HUES64 (cell line): ENCODE data around the gene ATP6V1G1.
"Not testable (repeated sequence)": the region's sequence is repeated elsewhere in the genome, so short reads cannot be mapped to it uniquely, and the experiment has no call there.

Source experiments
- H3K27ac ChIP-seq: 2 replicates; pipeline ENCODE4 v1.7.0; 2013; ENCODE audit warnings: low read depth, low read length, inconsistent platforms
- H3K27me3 ChIP-seq: 2 replicates; pipeline ENCODE4 v1.6.1; 2013; ENCODE audit warnings: mild to moderate bottlenecking, low read length; ENCODE audit not compliant: insufficient read depth
- H3K36me3 ChIP-seq: 2 replicates; pipeline ENCODE4 v1.6.1; 2013; ENCODE audit warnings: mild to moderate bottlenecking, low read length; ENCODE audit not compliant: insufficient read depth
- H3K4me1 ChIP-seq: 2 replicates; pipeline ENCODE4 v1.6.1; 2013; ENCODE audit warnings: mild to moderate bottlenecking, low read length, moderate library complexity; ENCODE audit not compliant: insufficient read depth
- H3K4me3 ChIP-seq: 2 replicates; pipeline ENCODE4 v1.5.1; 2013; ENCODE audit warnings: mild to moderate bottlenecking, low read length, moderate library complexity
- H3K9ac ChIP-seq: 2 replicates; pipeline ENCODE4 v1.6.1; 2013; ENCODE audit warnings: mild to moderate bottlenecking, low read depth, low read length
- H3K9me3 ChIP-seq: 2 replicates; pipeline ENCODE4 v1.6.1; 2013; ENCODE audit warnings: low read depth, low read length; ENCODE audit not compliant: insufficient read depth
- WGBS: fragments of 150-250, 120-280 bp; methylation state at CpG from one replicate; pipeline ENCODE4 v1.1.7; 2013; ENCODE audit warnings: missing lambda C conversion rate; 5-methylcytosine and 5-hydroxymethylcytosine counted together

The ATP6V1G1 gene

GRCh38 chr9:114558027-114558675 is 29.4 kb upstream of the ATP6V1G1 start:
- WGBS, result 69% methylated on average over 3 of the region's 3 CpGs
- H3K27ac ChIP-seq, result no peak overlapping the region
- no peaks in the 10 kb centered on the region for H3K27me3 ChIP-seq
- H3K4me3 ChIP-seq, result no peak overlapping the region
- no peaks in the 10 kb centered on the region for H3K4me1 ChIP-seq
- H3K9me3 ChIP-seq, result no peaks in the 10 kb centered on the region
- no peak overlapping the region for H3K9ac ChIP-seq
- no peaks in the 10 kb centered on the region for H3K36me3 ChIP-seq

DNA sequence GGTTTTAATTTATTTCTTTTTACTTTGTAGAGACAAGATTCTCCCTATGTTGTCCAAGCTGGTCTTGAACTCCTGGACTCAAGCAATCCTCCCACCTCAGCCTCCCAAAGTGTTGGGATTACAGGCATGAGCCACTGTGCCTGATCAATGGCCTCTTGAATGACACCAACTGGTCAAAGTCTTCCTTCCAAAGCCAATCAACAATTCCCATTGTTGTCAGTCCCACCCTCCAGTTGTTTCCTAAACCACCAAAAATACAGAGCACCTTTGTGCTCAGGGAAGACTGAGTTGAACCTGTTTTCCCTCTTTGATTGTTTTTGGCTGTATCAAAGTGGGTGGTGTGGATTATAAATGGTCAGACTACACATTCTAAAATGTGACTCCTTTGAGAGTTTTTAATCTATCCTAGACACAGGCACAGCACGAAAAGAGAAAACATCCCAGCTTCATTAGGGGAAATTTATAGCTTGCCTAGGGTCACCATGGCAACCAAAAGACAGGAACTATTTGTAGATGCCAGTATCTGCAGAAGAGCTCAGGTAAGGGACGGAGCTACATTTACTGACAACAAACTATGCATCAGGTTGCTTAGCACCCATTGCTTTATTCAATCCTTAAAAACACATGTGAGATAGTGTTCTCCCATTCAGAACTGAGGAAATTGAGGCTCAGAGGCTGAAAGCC is 27.6 kb upstream of the ATP6V1G1 start:
- no peak overlapping the region for H3K4me3 ChIP-seq
- no peak overlapping the region for H3K9ac ChIP-seq
- no peaks in the 10 kb centered on the region for H3K36me3 ChIP-seq
- 92% methylated on average over 2 of the region's 2 CpGs for WGBS
- no peak overlapping the region for H3K27ac ChIP-seq
- no peaks in the 10 kb centered on the region for H3K4me1 ChIP-seq
- H3K9me3 ChIP-seq, result no peaks in the 10 kb centered on the region
- no peaks in the 10 kb centered on the region for H3K27me3 ChIP-seq

- no peaks in the 10 kb centered on the region for H3K4me1 ChIP-seq
- no peak overlapping the region for H3K4me3 ChIP-seq
- no peaks in the 10 kb centered on the region for H3K9me3 ChIP-seq
- H3K27ac ChIP-seq, result no peak overlapping the region
- no peaks in the 10 kb centered on the region for H3K36me3 ChIP-seq
- no peak overlapping the region for H3K9ac ChIP-seq
- 92% methylated on average over 3 of the region's 3 CpGs for WGBS
- no peaks in the 10 kb centered on the region for H3K27me3 ChIP-seq
These were observed 26.6 kb upstream of the ATP6V1G1 start for GRCh38 chr9:114560956-114561355.

GRCh38 chr9:114561771-114562170 is 25.8 kb upstream of the ATP6V1G1 start:
- WGBS, result 91% methylated on average over 7 of the region's 7 CpGs
- no peak overlapping the region for H3K4me3 ChIP-seq
- no peaks in the 10 kb centered on the region for H3K9me3 ChIP-seq
- H3K4me1 ChIP-seq, result no peaks in the 10 kb centered on the region
- no peak overlapping the region for H3K27ac ChIP-seq
- H3K36me3 ChIP-seq, result no peaks in the 10 kb centered on the region
- no peaks in the 10 kb centered on the region for H3K27me3 ChIP-seq
- no peak overlapping the region for H3K9ac ChIP-seq

- Histone ChIP-seq H3K9ac (no peak overlapping the region), H3K4me1 (no peaks in the 10 kb centered on the region), H3K9me3 (no peaks in the 10 kb centered on the region), H3K4me3 (no peak overlapping the region), H3K27ac (no peak overlapping the region), H3K36me3 (no peaks in the 10 kb centered on the region), H3K27me3 (no peaks in the 10 kb centered on the region)
- 89% methylated on average over 3 of the region's 3 CpGs for WGBS
These were observed 22.4 kb upstream of the ATP6V1G1 start for GRCh38 chr9:114565204-114565603.

GRCh38 chr9:114570742-114571141 is 16.8 kb upstream of the ATP6V1G1 start:
- Histone ChIP-seq H3K27ac (no peak overlapping the region), H3K9me3 (no peaks in the 10 kb centered on the region), H3K27me3 (no peaks in the 10 kb centered on the region), H3K9ac (no peak overlapping the region), H3K4me1 (no peaks in the 10 kb centered on the region), H3K36me3 (no peaks in the 10 kb centered on the region), H3K4me3 (no peak overlapping the region)
- WGBS, result 95% methylated on average over 7 of the region's 7 CpGs

DNA sequence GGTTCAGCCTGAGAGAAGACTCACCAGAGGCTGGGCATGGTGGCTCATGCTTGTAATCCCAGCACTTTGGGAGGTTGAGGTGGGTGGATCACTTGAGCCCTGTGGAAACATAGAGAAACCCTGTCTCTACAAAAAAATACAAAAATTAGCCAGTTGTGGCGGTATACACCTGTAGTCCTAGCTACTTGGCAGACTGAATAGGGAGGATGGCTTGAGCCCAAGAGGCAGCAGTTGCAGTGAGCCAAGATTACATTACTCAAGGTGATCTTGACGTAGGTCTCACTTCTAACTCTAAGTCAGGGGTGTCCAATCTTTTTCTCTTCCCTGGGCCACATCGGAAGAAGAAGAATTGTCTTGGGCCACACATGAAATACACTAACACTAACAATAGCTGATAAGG is 16.2 kb upstream of the ATP6V1G1 start:
- no peak overlapping the region for H3K9ac ChIP-seq
- no peaks in the 10 kb centered on the region for H3K36me3 ChIP-seq
- WGBS, result 94% methylated on average over 3 of the region's 3 CpGs
- no peaks in the 10 kb centered on the region for H3K4me1 ChIP-seq
- no peak overlapping the region for H3K4me3 ChIP-seq
- H3K27me3 ChIP-seq, result no peaks in the 10 kb centered on the region
- no peaks in the 10 kb centered on the region for H3K9me3 ChIP-seq
- no peak overlapping the region for H3K27ac ChIP-seq

DNA sequence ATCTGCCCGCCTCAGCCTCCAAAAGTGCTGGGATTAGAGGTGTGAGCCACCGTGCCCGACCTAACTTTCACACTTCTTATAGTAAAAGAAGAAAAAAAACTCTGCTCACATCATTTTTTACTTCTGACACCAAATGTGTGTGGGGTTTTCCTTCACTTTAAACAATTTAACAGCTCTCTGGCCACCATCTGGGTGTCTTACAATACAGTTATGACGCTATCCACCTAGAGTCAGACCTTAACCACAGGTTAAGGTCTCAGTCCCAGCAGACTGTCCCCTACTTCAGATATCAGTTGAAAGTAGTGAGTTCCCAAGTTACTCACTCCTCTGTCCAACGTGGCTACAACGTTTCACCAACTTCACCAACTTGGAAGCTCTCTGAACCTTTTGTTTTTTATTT is 15.4 kb upstream of the ATP6V1G1 start:
- WGBS, result 83% methylated on average over 4 of the region's 6 CpGs

GRCh38 chr9:114574438-114574837 is 13.1 kb upstream of the ATP6V1G1 start:
- Histone ChIP-seq H3K27me3 (no peaks in the 10 kb centered on the region), H3K9ac (no peak overlapping the region), H3K4me3 (no peak overlapping the region), H3K9me3 (no peaks in the 10 kb centered on the region), H3K4me1 (no peaks in the 10 kb centered on the region), H3K36me3 (no peaks in the 10 kb centered on the region), H3K27ac (no peak overlapping the region)
- WGBS, result 74% methylated on average over 1 of the region's 1 CpG

More for the DNA sequence above, 15.4 kb upstream of the ATP6V1G1 start:
- Histone ChIP-seq H3K9ac (no peak overlapping the region), H3K36me3 (no peaks in the 10 kb centered on the region), H3K4me3 (no peak overlapping the region), H3K27me3 (no peaks in the 10 kb centered on the region), H3K9me3 (no peaks in the 10 kb centered on the region), H3K4me1 (no peaks in the 10 kb centered on the region), H3K27ac (no peak overlapping the region)

DNA sequence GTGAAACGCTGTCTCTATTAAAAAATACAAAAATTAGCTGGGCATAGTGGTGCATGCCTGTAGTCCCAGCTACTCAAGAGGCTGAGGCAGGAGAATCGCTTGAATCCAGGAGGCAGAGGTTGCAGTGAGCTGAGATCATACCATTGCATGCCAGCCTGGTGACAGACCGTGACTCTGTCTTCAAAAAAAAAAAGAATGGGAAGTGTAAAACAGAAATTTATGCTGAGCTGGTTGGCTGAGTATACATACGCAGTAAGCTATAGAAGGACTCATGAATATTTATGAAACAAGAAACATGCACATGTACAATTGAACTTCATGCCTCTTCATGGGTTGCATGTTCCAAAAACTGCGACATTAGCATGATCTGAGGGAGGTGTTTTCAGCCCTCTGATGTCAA is 10.8 kb upstream of the ATP6V1G1 start:
- H3K36me3 ChIP-seq, H3K27me3 ChIP-seq, H3K4me1 ChIP-seq, H3K9ac ChIP-seq, H3K9me3 ChIP-seq, H3K4me3 ChIP-seq, H3K27ac ChIP-seq: not testable (repeated sequence)
- 92% methylated on average over 5 of the region's 5 CpGs for WGBS

- H3K36me3 ChIP-seq, H3K27me3 ChIP-seq, H3K9me3 ChIP-seq, H3K9ac ChIP-seq, H3K27ac ChIP-seq, H3K4me3 ChIP-seq: not testable (repeated sequence)
- H3K4me1 ChIP-seq, result peaks cover 15% of the 10 kb centered on the region; the same call in 1 of the 2 replicates
- 99% methylated on average over 3 of the region's 5 CpGs for WGBS
These were observed 9.4 kb upstream of the ATP6V1G1 start for GRCh38 chr9:114578134-114578533.
